Embryonic facial prominence (tissue), 1 donor: Measurements from ENCODE around the gene RBM26.
"Not testable (repeated sequence)": the region's sequence is repeated elsewhere in the genome, so short reads cannot be mapped to it uniquely, and the experiment has no call there.

Experiments
- DNase-seq: peaks from one replicate; pipeline ENCODE4 v3.0.0-alpha.2; 2016; ENCODE audit errors: extremely low spot score

The RBM26 gene

DNA sequence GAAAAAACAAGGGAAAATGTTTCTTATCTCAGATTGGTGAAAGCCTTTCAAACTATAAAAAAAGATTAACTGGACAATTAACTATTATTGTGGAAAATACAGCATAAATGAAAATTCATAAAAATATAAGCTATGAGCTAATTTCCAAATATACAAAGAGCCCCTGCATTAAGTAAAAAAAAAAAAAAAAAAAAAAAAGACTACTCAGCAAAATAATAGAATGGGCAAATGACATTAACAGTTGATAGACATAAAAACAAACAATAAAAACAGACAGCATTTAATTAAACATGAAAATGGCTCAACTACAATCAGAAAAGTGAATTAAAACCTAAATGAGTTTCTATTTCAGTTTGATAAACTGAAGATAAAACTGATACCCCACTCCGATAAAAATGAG lies 77.5 kb downstream of the RBM26 start:
- no peak for DNase-seq

DNA sequence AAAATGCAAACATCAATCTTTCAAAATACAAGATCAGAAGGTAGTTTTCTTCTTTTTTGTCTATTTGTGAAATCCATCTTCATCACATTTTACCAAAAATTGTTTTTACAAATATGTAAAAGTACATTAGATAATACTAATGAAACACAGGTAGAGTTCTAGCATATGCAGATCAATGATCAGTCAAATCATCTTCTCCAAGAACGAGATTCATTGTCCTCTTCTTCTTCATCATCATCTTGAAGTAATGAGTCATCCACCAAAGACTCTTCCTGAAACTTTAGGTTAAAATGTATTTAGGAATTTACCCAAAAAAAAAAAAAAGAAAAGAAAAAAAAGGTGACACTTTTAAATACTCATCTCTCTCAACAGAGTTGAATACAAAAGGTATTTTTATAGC lies 85.6 kb downstream of the RBM26 start:
- DNase-seq, result no peak

DNA sequence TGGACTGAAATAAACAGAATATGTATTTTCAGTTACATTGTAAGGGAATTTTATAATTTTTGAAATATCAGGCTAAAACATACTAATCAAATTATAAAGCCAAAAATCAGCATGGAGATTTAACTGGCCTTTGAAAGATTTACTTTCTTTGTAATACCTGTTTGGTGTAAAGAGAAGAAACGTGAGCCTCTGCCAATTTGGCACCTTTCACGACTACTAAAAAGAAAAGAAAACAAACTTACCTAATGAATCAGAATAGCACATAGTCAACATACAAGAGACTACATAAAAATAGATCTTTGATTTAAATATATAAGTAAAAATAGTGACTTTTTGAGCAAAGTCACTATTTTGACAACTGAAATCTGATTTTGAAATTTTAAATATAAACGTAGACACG lies 87.4 kb downstream of the RBM26 start:
- no peak for DNase-seq

GRCh38 chr13:79317856-79318255 lies 88.2 kb downstream of the RBM26 start:
- no peak for DNase-seq

- DNase-seq, result no peak
These were observed 91.4 kb downstream of the RBM26 start for GRCh38 chr13:79314652-79315051.

DNA sequence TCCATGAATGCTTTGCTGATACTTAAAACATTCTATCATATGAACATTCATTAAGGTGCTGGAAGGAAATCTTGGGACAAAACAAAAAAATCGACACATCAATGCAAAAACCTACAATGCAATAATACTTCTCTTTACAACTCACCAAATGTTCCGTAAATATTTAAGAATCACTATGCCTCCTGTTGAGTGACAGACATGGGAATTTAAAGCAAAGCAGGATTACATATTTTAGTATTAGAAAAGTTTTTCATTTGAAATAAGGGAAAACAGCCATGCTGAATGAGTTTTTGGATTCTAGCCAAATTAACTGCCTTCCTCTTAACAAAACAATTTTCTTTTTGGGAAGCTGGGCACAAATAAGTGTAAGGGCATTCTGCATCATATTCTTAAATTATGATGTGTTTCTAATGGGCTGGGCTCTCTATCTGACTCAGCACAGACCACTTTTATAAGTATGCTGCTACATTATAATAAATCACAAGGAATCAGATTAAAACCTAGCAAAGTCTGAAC lies 93.7 kb downstream of the RBM26 start:
- DNase-seq, result no peak

DNA sequence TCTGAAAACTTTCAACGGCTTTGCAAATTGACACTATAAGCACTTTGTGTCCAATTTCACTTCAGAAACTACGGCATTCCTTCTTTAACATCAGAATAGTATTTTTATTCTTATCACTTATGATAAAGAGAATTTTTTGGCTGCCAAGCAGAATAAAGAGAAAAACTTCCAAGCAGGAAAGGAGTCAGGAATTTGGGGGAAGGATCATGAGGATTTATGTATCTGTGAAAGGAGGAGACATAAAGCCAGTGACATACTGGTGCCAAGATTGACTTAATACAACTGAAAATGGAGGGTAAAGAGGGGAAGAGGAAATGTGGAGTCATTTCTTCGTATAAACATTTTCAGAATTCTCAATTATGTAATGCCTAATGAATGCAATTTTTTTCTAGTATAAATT lies 94.7 kb downstream of the RBM26 start:
- no peak for DNase-seq

GRCh38 chr13:79309690-79310089 lies 96.4 kb downstream of the RBM26 start:
- no peak for DNase-seq

GRCh38 chr13:79307866-79308298 lies 98.2 kb downstream of the RBM26 start:
- DNase-seq, result no peak

- no peak for DNase-seq
These were observed 98.6 kb downstream of the RBM26 start for GRCh38 chr13:79307433-79307861.

DNA sequence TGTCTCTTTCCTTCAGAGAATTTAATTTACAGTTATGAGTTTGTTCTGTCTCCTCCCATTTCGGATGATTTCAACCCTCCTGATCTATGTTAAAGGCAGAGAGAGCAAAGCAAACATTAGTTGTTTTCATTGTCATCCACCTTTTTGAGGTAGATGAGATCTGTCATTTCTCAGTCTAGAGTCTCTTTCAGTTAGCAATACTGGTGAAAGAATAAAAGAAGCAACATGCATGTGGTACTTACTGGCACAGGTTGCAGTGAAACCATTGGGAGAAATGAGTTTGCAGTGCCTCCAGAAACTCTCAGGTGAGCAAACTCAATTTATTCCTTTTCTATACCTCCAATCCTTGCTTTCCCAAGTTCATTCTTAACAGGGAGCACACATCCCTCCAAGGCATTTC lies 99.4 kb downstream of the RBM26 start:
- DNase-seq, result no peak

DNA sequence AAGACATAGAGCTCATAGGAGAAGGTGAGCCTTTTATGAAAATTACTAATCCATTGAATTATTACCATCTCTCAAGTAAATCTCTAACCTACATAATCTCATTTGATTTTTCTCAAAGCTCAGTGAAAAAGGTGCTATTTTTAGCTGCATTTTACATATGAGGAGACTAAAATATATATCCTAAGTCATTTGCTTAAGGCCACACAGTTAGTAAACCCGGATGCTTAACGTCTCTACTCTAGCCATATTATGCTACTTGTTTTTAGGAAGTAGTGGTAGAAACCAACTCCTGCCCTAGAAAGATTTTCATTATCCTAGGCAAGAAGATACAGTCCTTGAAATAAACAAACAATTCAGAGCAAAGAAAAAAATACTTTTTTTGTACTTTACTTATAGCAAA lies 108.9 kb downstream of the RBM26 start:
- no peak for DNase-seq

GRCh38 chr13:79295906-79296706 lies 109.9 kb downstream of the RBM26 start:
- DNase-seq, result no peak

DNA sequence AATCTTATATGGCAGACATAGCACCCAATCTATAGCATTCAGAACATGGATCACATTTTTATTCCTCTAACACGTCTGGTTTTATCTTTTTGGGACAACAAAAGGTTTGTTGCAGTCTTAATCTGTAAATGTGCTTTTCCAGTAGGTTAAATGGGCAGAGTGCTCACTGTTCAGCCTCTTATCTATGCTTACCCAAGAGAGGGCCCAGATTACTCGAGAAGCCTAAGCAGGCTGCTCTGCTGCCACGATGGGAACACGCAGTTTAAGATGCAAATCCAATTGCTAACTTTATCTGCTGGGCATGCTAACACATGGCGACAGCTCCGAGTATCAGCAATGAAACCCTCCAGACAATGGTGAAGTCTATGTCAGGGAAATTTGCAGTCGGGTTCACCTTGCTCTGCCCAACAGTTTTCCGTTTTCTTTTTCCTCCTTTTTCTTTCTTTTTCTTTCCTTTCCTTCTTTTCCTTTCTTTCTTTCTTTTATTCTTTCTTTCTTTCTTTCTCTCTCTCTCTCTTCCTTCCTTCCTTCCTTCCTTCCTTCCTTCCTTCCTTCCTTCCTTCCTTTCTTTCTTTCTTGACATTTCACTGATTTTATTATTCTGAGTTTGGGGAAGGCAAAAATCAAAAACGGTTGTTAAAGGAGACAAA lies 115.3 kb downstream of the RBM26 start:
- DNase-seq, result no peak

GRCh38 chr13:79289571-79289970 lies 116.5 kb downstream of the RBM26 start:
- DNase-seq, result no peak

DNA sequence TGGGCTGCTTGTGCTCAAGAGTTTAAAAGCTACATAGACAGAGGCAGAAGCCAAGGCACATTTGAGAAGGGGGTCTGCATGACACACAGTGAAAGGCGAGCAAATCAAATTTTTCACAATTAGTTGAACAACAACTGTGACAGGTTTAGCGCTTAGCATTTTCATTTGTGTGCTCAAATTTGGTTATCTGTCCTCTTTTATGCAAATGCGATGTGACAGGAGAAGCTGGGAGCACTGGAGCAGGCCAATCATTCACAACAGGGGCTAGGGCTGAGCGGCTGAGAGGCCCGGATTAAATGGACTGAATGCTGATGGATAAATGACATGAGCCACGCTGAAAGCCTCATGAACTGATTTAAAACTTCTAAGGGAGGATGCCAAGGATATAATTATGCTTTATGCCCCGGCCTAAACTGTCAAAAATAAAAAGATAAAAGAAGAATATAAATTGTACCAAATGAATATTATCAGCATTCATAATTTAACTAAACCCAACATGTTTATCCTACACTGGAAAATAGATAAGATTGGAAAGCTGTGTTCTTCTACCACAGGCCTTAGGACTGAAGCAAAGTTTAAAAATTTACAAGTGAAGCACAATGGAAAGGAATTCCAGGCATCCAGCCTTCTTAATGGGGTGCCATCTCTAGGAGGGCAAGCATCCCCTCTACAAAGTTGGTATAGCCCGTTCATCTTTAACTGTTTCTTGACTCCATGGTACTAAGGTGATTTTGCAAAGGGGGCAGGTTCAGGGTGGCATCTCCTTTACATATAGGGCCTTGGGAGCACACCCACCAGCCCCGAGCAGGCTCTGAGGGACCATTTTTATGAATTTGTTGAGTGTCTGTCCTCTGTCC lies 117.9 kb downstream of the RBM26 start:
- DNase-seq, result no peak

DNA sequence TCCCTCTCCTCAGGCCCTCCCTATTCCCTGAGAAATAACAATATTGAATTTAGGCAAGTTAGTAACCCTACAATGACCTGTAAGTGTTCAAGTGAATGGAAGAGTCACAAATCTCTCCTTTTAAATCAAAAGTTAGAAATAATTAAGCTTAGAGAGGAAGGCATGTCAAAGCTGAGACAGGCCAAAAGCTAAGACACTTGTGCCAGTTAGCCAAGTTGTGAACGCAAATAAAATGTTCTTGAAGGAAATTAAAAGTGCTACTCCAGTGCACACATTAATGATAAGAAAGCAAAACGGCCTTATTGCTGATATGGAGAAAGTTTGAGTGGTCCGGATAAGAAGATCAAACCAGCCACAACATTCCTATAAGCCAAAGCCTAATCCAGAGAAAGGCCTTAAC lies 120.9 kb downstream of the RBM26 start:
- DNase-seq, result no peak

GRCh38 chr13:79283742-79284141 lies 122.3 kb downstream of the RBM26 start:
- DNase-seq, result no peak

DNA sequence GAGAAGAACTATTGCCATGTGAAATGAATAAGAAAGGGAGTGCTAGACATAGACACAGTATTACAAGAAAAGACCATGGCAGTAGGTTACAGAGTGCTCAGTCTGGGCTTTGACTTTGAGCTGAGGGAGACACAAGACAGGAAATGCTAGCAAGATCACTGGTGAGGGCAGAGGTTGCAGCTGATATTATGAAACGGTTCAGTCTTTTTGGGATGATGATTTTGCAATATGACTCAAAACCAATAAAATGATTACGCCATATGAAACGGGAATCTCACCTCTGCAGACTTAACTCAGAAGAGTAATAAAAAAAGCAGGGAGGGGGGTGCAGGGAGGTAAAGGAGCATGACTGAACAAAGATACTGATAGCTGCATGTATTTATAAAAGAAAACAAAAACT lies 123.1 kb downstream of the RBM26 start:
- no peak for DNase-seq

DNA sequence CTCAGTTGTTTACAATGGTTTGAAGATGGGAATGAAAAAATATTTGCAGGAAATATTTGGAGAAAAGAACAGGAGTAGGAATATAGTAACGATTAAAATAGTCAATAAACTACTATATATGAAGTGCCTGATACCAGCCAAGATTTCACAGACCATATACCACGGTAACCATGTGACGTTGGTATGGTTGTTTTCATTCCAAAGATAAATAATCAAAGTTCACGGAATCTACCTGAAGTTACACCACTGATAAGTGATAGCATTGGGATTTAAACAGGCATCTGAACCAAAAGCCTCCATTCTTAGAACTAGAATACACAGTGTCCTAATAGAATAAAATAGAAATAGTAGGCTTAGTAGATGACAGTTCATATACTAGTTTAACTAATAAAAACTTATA lies 123.5 kb downstream of the RBM26 start:
- DNase-seq, result no peak

DNA sequence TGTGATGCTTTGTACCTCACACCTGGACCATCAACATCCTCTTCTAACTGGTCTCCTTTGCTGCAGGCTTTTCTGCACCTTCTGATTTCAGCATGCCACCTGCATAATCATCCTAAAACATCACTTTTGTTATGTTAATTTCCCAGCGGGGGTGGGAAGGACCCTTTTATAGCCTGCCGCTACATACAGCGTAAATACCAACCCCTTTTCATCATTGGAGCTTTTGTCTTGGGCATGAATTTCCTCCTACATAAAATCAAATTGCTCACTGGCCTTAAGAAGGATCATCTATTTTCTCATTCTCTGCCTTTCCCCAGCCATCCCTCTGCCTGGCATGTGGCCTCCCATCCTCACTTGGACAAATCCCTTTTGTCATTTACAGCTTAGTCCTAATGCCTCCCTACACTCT lies 124.7 kb downstream of the RBM26 start:
- no peak for DNase-seq

GRCh38 chr13:79279735-79280134 lies 126.3 kb downstream of the RBM26 start:
- not testable (repeated sequence) for DNase-seq
